SK-N-SH (cell line): Measurements from ENCODE around the gene CBLN3. TPM values are rescaled to one million over a fixed set of nuclear protein-coding genes. Genes with fewer than 3 reads are reported as not detected.

ENCODE experiments used
- CTCF ChIA-PET: fragments of 300-600, 350-600 bp; formaldehyde crosslinking; extraction: SDS; loops from one replicate; lab custom pipeline; 2021; lab: Yijun Ruan, JAX
- POLR2A ChIA-PET: fragments of 350-600 bp; sonication (Branson Sonifier 250); formaldehyde crosslinking; extraction: SDS; loops from one replicate; lab custom pipeline; 2020; ENCODE audit warnings: antibody characterized with exemption, inconsistent platforms; lab: Yijun Ruan, JAX
- DNase-seq: peaks from one replicate; pipeline ENCODE4 v3.0.0; 2012
- H2AFZ ChIP-seq: fragments of 200-600 bp; sonication (generic); 2 replicates; pipeline ENCODE4 v1.8.1; 2016; ENCODE audit warnings: antibody characterized with exemption, mild to moderate bottlenecking, low read depth
- H3F3A ChIP-seq: fragments of 200-600 bp; sonication (generic); replicated peaks from 2 replicates; pipeline ENCODE3; 2016; ENCODE audit warnings: antibody characterized with exemption, mild to moderate bottlenecking; ENCODE audit not compliant: insufficient read depth
- H3K27ac ChIP-seq, 2 experiments: fragments of 200-500 bp in 1 of 2; fragments of 200-600 bp in 1 of 2; sonication (Bioruptor generic) in 1 of 2; sonication (generic), shearing (Covaris generic) in 1 of 2; 2 replicates each; pipeline versions ENCODE4 v1.5.1 to v1.6.1; 2014 to 2016; ENCODE audit warnings: low read depth in 2 of 2, inconsistent platforms in 1 of 2, low read length in 1 of 2, mild to moderate bottlenecking in 1 of 2, mixed read lengths in 1 of 2
- H3K27me3 ChIP-seq: fragments of 200-600 bp; sonication (generic), shearing (Covaris generic); 2 replicates; pipeline ENCODE4 v1.6.1; 2016; ENCODE audit warnings: mixed run types; ENCODE audit not compliant: insufficient read depth
- H3K36me3 ChIP-seq, 2 experiments: fragments of 200-500 bp in 1 of 2; fragments of 200-600 bp in 1 of 2; sonication (Bioruptor generic) in 1 of 2; sonication (generic) in 1 of 2; replicated peaks in 1 of 2; 2 replicates each; pipeline versions ENCODE3 to v1.5.1; 2014 to 2016; ENCODE audit warnings: low read length in 1 of 2, mild to moderate bottlenecking in 1 of 2; ENCODE audit not compliant: insufficient read depth in 2 of 2, control insufficient read depth in 1 of 2
- H3K4me1 ChIP-seq, 2 experiments: fragments of 200-500 bp in 1 of 2; fragments of 200-600 bp in 1 of 2; sonication (Bioruptor generic) in 1 of 2; sonication (generic), shearing (Covaris generic) in 1 of 2; 2 replicates each; pipeline versions ENCODE4 v1.5.1 to v1.6.1; 2014 to 2016; ENCODE audit warnings: low read depth in 1 of 2, low read length in 1 of 2, mixed run types in 1 of 2; ENCODE audit not compliant: insufficient read depth in 2 of 2, control insufficient read depth in 1 of 2
- H3K4me2 ChIP-seq: fragments of 200-600 bp; sonication (generic), shearing (Covaris generic); 2 replicates; pipeline ENCODE4 v1.6.1; 2017; ENCODE audit warnings: mixed run types
- H3K4me3 ChIP-seq, 2 experiments: fragments of 200-500 bp in 1 of 2; fragments of 200-600 bp in 1 of 2; sonication (Bioruptor generic) in 1 of 2; sonication (generic), shearing (Covaris generic) in 1 of 2; 2 replicates each; pipeline versions ENCODE4 v1.5.1 to v1.8.1; 2014 to 2016; ENCODE audit warnings: low read depth in 2 of 2, inconsistent platforms in 1 of 2, low read length in 1 of 2, mild to moderate bottlenecking in 1 of 2, mixed read lengths in 1 of 2, moderate library complexity in 1 of 2
- H3K79me2 ChIP-seq: fragments of 200-600 bp; sonication (generic); 2 replicates; pipeline ENCODE4 v1.8.1; 2017; ENCODE audit warnings: mild to moderate bottlenecking; ENCODE audit not compliant: insufficient read depth
- H3K9ac ChIP-seq: fragments of 200-600 bp; sonication (generic); 2 replicates; pipeline ENCODE4 v1.6.1; 2017; ENCODE audit warnings: mixed run types
- H3K9me2 ChIP-seq: fragments of 200-600 bp; sonication (generic); 2 replicates; pipeline ENCODE4 v1.6.1; 2017; ENCODE audit warnings: mixed run types
- H3K9me3 ChIP-seq: fragments of 200-600 bp; sonication (generic); 2 replicates; pipeline ENCODE4 v1.6.1; 2017; ENCODE audit warnings: mixed run types, mild to moderate bottlenecking, moderate library complexity
- H4K20me1 ChIP-seq: fragments of 200-600 bp; sonication (generic); 2 replicates; pipeline ENCODE4 v1.6.1; 2017; ENCODE audit warnings: mild to moderate bottlenecking, mixed run types; ENCODE audit not compliant: insufficient read depth
- CHD2 ChIP-seq: fragments of 150-350 bp; IDR thresholded peaks from 2 replicates; pipeline ENCODE4 v1.6.1; 2018; ENCODE audit warnings: low read length; ENCODE audit not compliant: partially characterized antibody
- EP300 ChIP-seq, 2 experiments: IDR thresholded peaks; 2 replicates each; pipeline versions ENCODE4 v1.4.0 to v1.6.1; 2012; ENCODE audit warnings: borderline replicate concordance in 1 of 2, low read depth in 1 of 2, low read length in 1 of 2
- GABPA ChIP-seq: IDR thresholded peaks from 2 replicates; pipeline ENCODE4 v1.4.0; 2012; ENCODE audit warnings: low read depth, mild to moderate bottlenecking
- GATA2 ChIP-seq: sonication (generic); formaldehyde crosslinking; IDR thresholded peaks from 2 replicates; pipeline ENCODE4 v1.5.0; 2020; ENCODE audit warnings: mild to moderate bottlenecking, missing genetic modification reagents
- JUND ChIP-seq: IDR thresholded peaks from 2 replicates; pipeline ENCODE4 v1.4.0; 2012
- MXI1 ChIP-seq: IDR thresholded peaks from 2 replicates; pipeline ENCODE4 v1.6.1; 2012; ENCODE audit warnings: mild to moderate bottlenecking, low read depth, low read length, improper control_type of control experiment
- POLR2AphosphoS5 ChIP-seq: IDR thresholded peaks from 2 replicates; pipeline ENCODE4 v1.6.1; 2012; ENCODE audit warnings: low read depth, low read length
- RFX5 ChIP-seq: IDR thresholded peaks from 2 replicates; pipeline ENCODE4 v1.6.1; 2012; ENCODE audit warnings: mild to moderate bottlenecking, improper control_type of control experiment, low read length
- RXRA ChIP-seq: IDR thresholded peaks from 2 replicates; pipeline ENCODE4 v1.4.0; 2012; ENCODE audit warnings: low read depth, mild to moderate bottlenecking, borderline replicate concordance
- SIN3A ChIP-seq: IDR thresholded peaks from 2 replicates; pipeline ENCODE4 v1.6.1; 2012; ENCODE audit warnings: low read depth, mild to moderate bottlenecking, low read length, moderate library complexity, borderline replicate concordance
- YY1 ChIP-seq: IDR thresholded peaks from 2 replicates; pipeline ENCODE4 v1.4.0; 2012; ENCODE audit warnings: low read depth, mild to moderate bottlenecking
- WGBS: methylation state at CpG from one replicate; pipeline ENCODE4 v1.1.6; 2017; ENCODE audit warnings: low lambda C conversion rate; 5-methylcytosine and 5-hydroxymethylcytosine counted together
- polyA plus RNA-seq, 3 experiments: library from polyadenylated mRNA; depleted of rRNA; stranded (reverse); fragments of >200 nt; gene quantifications; 2 replicates each; pipeline ENCODE4 v1.2.3, GENCODE V29; 2012
- TF ChIP-seq, protein P1 (sequence below): IDR thresholded peaks from 2 replicates; pipeline ENCODE4 v1.4.0; 2012; ENCODE audit warnings: low read depth, borderline replicate concordance
- TF ChIP-seq, protein P2 (sequence below): IDR thresholded peaks from 2 replicates; pipeline ENCODE4; 2012
- TF ChIP-seq, protein P3 (sequence below): IDR thresholded peaks from 2 replicates; pipeline ENCODE4 v1.4.0; 2012; ENCODE audit warnings: low read depth
- TF ChIP-seq, protein P4 (sequence below): fragments of 150-350 bp; IDR thresholded peaks from 2 replicates; pipeline ENCODE4 v1.6.1; 2016; ENCODE audit warnings: mild to moderate bottlenecking, low read depth, low read length
- TF ChIP-seq, protein P5 (sequence below): fragments of 150-350 bp; IDR thresholded peaks from 2 replicates; pipeline ENCODE4 v1.6.1; 2017; ENCODE audit warnings: antibody characterized with exemption, low read length, low read depth, borderline replicate concordance
- TF ChIP-seq, protein P6 (sequence below): fragments of 200-600 bp; sonication (generic); IDR thresholded peaks from 2 replicates; pipeline ENCODE4 v1.6.1; 2017; ENCODE audit warnings: antibody characterized with exemption, mild to moderate bottlenecking, moderate library complexity

Gene CBLN3
- polyA plus RNA-seq, 1 of the 3 experiments (the other 2 are of a cell fraction), result 1.8 TPM

DNA sequence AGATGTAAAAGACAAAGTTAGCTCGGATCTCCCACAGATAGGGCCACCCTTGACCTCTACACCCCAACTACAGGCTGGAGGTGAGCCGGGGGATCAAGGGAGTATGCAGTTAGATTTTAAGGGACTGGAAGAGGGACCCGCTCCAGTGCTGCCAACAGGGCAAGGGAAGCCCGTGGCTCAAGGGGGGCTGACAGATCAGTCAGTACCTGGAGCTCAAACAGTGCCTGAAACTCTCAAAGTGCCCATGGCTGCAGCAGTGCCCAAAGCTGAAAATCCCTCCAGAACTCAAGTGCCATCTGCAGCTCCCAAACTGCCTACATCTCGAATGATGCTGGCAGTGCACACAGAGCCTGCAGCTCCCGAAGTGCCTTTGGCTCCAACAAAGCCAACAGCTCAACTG lies 20.3 kb downstream of the CBLN3 start:
- Histone ChIP-seq H3K27ac (no peak overlapping the region), H4K20me1 (no peaks in the 10 kb centered on the region), H3K27me3 (no peaks in the 10 kb centered on the region), H3K4me1 (no peaks in the 10 kb centered on the region), H3K9me2 (no peaks in the 10 kb centered on the region), H3F3A (no peaks in the 10 kb centered on the region), H3K9me3 (no peaks in the 10 kb centered on the region), H3K9ac (no peak overlapping the region), H3K4me2 (no peak overlapping the region), H3K36me3 (peaks cover 0 to 10% of the 10 kb centered on the region in 2 experiments), H3K4me3 (no peak overlapping the region), H2AFZ (no peak overlapping the region), H3K79me2 (no peaks in the 10 kb centered on the region)
- POLR2A ChIA-PET, result interaction anchor here (0.6 to 1.1 kb wide), 2 partner anchors 10 to 22 kb away, joined by 3 read pairs; no protein-coding TSS in a partner anchor
- CTCF ChIA-PET, result interaction anchor here (0.7 to 4.2 kb wide), 6 partner anchors 15 to 75 kb away, joined by 3 to 31 read pairs (median 10); no protein-coding TSS in a partner anchor
- no peak for TF ChIP-seq MXI1
- no peak for TF ChIP-seq RFX5
- no peak for TF ChIP-seq POLR2AphosphoS5
- TF ChIP-seq RXRA, result no peak
- no peak for TF ChIP-seq GABPA
- TF ChIP-seq, protein P1, sequence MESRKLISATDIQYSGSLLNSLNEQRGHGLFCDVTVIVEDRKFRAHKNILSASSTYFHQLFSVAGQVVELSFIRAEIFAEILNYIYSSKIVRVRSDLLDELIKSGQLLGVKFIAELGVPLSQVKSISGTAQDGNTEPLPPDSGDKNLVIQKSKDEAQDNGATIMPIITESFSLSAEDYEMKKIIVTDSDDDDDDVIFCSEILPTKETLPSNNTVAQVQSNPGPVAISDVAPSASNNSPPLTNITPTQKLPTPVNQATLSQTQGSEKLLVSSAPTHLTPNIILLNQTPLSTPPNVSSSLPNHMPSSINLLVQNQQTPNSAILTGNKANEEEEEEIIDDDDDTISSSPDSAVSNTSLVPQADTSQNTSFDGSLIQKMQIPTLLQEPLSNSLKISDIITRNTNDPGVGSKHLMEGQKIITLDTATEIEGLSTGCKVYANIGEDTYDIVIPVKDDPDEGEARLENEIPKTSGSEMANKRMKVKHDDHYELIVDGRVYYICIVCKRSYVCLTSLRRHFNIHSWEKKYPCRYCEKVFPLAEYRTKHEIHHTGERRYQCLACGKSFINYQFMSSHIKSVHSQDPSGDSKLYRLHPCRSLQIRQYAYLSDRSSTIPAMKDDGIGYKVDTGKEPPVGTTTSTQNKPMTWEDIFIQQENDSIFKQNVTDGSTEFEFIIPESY, result no peak
- TF ChIP-seq SIN3A, result no peak
- no peak for TF ChIP-seq YY1
- no peak for TF ChIP-seq JUND
- TF ChIP-seq, protein P2, sequence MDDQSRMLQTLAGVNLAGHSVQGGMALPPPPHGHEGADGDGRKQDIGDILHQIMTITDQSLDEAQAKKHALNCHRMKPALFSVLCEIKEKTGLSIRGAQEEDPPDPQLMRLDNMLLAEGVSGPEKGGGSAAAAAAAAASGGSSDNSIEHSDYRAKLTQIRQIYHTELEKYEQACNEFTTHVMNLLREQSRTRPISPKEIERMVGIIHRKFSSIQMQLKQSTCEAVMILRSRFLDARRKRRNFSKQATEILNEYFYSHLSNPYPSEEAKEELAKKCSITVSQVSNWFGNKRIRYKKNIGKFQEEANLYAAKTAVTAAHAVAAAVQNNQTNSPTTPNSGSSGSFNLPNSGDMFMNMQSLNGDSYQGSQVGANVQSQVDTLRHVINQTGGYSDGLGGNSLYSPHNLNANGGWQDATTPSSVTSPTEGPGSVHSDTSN, result no peak
- no peak for TF ChIP-seq CHD2
- no peak for TF ChIP-seq EP300 (IDR thresholded peaks at IDR 0.05; ENCODE audit: borderline replicate concordance in 1 of 2, low read depth in 1 of 2, low read length in 1 of 2)
- TF ChIP-seq, protein P3, sequence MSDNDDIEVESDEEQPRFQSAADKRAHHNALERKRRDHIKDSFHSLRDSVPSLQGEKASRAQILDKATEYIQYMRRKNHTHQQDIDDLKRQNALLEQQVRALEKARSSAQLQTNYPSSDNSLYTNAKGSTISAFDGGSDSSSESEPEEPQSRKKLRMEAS, result no peak
- WGBS, result 36% methylated on average over 3 of the region's 6 CpGs
- DNase-seq, result no peak

DNA sequence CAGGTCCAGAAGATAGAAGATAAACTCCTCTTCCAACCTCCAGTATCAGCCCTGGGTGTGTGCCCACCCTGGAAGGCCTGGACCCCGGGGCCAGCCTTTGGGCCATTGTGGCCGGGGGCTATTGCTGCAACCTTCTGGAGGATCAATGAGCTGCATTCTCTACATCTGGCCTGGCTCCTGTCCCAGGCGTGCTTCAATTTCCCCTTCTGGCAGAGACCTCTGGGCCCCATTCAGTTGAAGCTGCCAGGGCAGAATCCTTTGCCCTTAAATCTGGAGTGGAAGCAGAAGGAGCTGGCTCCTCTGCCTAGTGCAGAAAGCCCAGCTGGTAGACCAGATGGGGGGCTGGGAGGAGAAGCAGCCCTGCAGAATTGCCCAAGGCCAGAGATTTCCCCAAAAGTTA lies 20.7 kb downstream of the CBLN3 start:
- Histone ChIP-seq H3K9me3 (no peaks in the 10 kb centered on the region), H3K79me2 (no peaks in the 10 kb centered on the region), H3K4me2 (no peak overlapping the region), H4K20me1 (no peaks in the 10 kb centered on the region), H3F3A (no peaks in the 10 kb centered on the region), H3K4me3 (no peak overlapping the region), H3K9ac (no peak overlapping the region), H3K27me3 (no peaks in the 10 kb centered on the region), H3K9me2 (no peaks in the 10 kb centered on the region), H3K27ac (no peak overlapping the region), H2AFZ (no peak overlapping the region), H3K4me1 (no peaks in the 10 kb centered on the region), H3K36me3 (peaks cover 0 to 9% of the 10 kb centered on the region in 2 experiments)
- ChIA-PET POLR2A (interaction anchor here (0.6 to 1.1 kb wide), 2 partner anchors 9 to 23 kb away, joined by 3 read pairs; no protein-coding TSS in a partner anchor), CTCF (interaction anchor here (0.7 to 4.2 kb wide), 6 partner anchors 14 to 75 kb away, joined by 3 to 31 read pairs (median 10); no protein-coding TSS in a partner anchor)
- WGBS, result 80% methylated on average over 1 of the region's 3 CpGs
- no peak for DNase-seq
- TF ChIP-seq, protein P4, sequence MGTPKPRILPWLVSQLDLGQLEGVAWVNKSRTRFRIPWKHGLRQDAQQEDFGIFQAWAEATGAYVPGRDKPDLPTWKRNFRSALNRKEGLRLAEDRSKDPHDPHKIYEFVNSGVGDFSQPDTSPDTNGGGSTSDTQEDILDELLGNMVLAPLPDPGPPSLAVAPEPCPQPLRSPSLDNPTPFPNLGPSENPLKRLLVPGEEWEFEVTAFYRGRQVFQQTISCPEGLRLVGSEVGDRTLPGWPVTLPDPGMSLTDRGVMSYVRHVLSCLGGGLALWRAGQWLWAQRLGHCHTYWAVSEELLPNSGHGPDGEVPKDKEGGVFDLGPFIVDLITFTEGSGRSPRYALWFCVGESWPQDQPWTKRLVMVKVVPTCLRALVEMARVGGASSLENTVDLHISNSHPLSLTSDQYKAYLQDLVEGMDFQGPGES, result no peak
- TF ChIP-seq GATA2 (CRISPR knock-in tag) (no peak), YY1 (no peak), JUND (no peak), SIN3A (no peak)
- TF ChIP-seq, protein P5, sequence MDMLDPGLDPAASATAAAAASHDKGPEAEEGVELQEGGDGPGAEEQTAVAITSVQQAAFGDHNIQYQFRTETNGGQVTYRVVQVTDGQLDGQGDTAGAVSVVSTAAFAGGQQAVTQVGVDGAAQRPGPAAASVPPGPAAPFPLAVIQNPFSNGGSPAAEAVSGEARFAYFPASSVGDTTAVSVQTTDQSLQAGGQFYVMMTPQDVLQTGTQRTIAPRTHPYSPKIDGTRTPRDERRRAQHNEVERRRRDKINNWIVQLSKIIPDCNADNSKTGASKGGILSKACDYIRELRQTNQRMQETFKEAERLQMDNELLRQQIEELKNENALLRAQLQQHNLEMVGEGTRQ, result no peak
- TF ChIP-seq, protein P6, sequence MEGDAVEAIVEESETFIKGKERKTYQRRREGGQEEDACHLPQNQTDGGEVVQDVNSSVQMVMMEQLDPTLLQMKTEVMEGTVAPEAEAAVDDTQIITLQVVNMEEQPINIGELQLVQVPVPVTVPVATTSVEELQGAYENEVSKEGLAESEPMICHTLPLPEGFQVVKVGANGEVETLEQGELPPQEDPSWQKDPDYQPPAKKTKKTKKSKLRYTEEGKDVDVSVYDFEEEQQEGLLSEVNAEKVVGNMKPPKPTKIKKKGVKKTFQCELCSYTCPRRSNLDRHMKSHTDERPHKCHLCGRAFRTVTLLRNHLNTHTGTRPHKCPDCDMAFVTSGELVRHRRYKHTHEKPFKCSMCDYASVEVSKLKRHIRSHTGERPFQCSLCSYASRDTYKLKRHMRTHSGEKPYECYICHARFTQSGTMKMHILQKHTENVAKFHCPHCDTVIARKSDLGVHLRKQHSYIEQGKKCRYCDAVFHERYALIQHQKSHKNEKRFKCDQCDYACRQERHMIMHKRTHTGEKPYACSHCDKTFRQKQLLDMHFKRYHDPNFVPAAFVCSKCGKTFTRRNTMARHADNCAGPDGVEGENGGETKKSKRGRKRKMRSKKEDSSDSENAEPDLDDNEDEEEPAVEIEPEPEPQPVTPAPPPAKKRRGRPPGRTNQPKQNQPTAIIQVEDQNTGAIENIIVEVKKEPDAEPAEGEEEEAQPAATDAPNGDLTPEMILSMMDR, result no peak
- TF ChIP-seq, protein P1, result no peak
